Kidney (tissue), 14 donors: ENCODE measurements around the gene OPRPN. TPM values are rescaled to one million over a fixed set of nuclear protein-coding genes. Genes with fewer than 3 reads are reported as not detected.

Experiments
- DNase-seq, 5 donors: peaks; one replicate each; pipeline ENCODE4 v3.0.0-alpha.2; 2013 to 2020
- FAIRE-seq: peaks from 2 replicates; lab custom pipeline; 2012; peaks lifted over from hg19 to GRCh38; lab: Jason Lieb, UNC
- H3K27ac ChIP-seq, 2 donors: one replicate each; pipeline ENCODE4 v1.7.0; 2013; ENCODE audit warnings: low read depth in 2 of 2, low read length in 2 of 2, inconsistent platforms in 1 of 2
- H3K27me3 ChIP-seq: one replicate; pipeline ENCODE4 v1.7.1; 2013; ENCODE audit warnings: low read length, inconsistent platforms; ENCODE audit not compliant: control insufficient read depth, insufficient read depth
- H3K36me3 ChIP-seq, 3 donors: one replicate each; pipeline versions ENCODE4 v1.7.0 to v1.7.1; 2013; ENCODE audit warnings: low read length in 3 of 3, control low read depth in 1 of 3, inconsistent platforms in 1 of 3; ENCODE audit not compliant: insufficient read depth in 3 of 3, control insufficient read depth in 2 of 3
- H3K4me1 ChIP-seq, 3 donors: one replicate each; pipeline versions ENCODE4 v1.7.0 to v1.7.1; 2013; ENCODE audit warnings: low read length in 3 of 3, inconsistent platforms in 1 of 3, low read depth in 1 of 3; ENCODE audit not compliant: control insufficient read depth in 2 of 3, insufficient read depth in 2 of 3
- H3K4me3 ChIP-seq, 3 donors: one replicate each; pipeline versions ENCODE4 v1.7.0 to v1.8.1; 2013; ENCODE audit warnings: low read length in 3 of 3, control low read depth in 1 of 3, inconsistent platforms in 1 of 3
- H3K9ac ChIP-seq, 3 donors: one replicate each; pipeline versions ENCODE4 v1.7.0 to v1.7.1; 2013; ENCODE audit warnings: low read length in 3 of 3, control low read depth in 1 of 3, inconsistent platforms in 1 of 3
- H3K9me3 ChIP-seq, 3 donors: one replicate each; pipeline versions ENCODE4 v1.7.0 to v1.7.1; 2013; ENCODE audit warnings: low read length in 3 of 3, control low read depth in 1 of 3, inconsistent platforms in 1 of 3; ENCODE audit not compliant: control insufficient read depth in 2 of 3, insufficient read depth in 1 of 3
- CTCF ChIP-seq: IDR thresholded peaks from 3 replicates; pipeline ENCODE4 v1.5.1; 2012; ENCODE audit warnings: mild to moderate bottlenecking, moderate library complexity, borderline replicate concordance; ENCODE audit not compliant: insufficient read depth; ENCODE audit errors: extremely low read depth
- intact Hi-C: fragments of 100-400 bp; cut with DNase I; formaldehyde crosslinking; loops from one replicate; pipeline ENCODE4 v1.11.1; 2022
- polyA plus RNA-seq: library from polyadenylated mRNA; stranded (reverse); fragments of 350-450 nt; fragmentation: Illumina TruSeq; extraction: RNeasy Lipid Tissue Mini Kit (QIAGEN cat#74804); gene quantifications from one replicate; pipeline ENCODE4 v1.2.3, GENCODE V29; 2014; ENCODE audit warnings: low read depth, low replicate concordance; ENCODE audit not compliant: insufficient read depth
- total RNA-seq: library from RNA; stranded (reverse); fragmentation: NEBNext Ultra II Directional; extraction: Animal tissue kit (Norgen Biotek cat#: 25700); gene quantifications from one replicate; pipeline ENCODE4 v1.2.1, GENCODE V29; 2021
- donor health status: control.
- donor health status: control.
- donor health status: control.
- donor health status: control.
- donor health status: control.
- donor health status: DM: yes; HTN: yes; CAD: no.
- donor health status: Normal renal cell carcinoma (clear cell type).

OPRPN gene
- total and polyA plus RNA-seq, 2 donors from 2014 or later: not detected

- no peak for FAIRE-seq
- H3K36me3 ChIP-seq: no peaks in the 10 kb centered on the region
Observed at GRCh38 chr4:70360460-70360859, 37.3 kb upstream of the OPRPN start, which contains the start of gene SMR3A. Gene SMR3A, plus strand, starts transcription at chr4:70360760. Its CDS starts 1,356 bp downstream, at chr4:70362116.

GRCh38 chr4:70364002-70364401 is 33.7 kb upstream of the OPRPN start:
- no peak for FAIRE-seq
- no peak overlapping the region for H3K4me3 ChIP-seq
- no peaks in the 10 kb centered on the region for H3K36me3 ChIP-seq

More at GRCh38 chr4:70360460-70360859, 37.3 kb upstream of the OPRPN start, which contains the start of gene SMR3A:
- no peak for TF ChIP-seq CTCF
- H3K9ac ChIP-seq: no peak within 1 kb of the TSS
- H3K4me1 ChIP-seq: no peaks in the 10 kb centered on the region
- intact Hi-C loops: no loop called here
- no peak within 1 kb of the TSS for H3K27ac ChIP-seq
- no peak within 1 kb of the TSS for H3K4me3 ChIP-seq
- DNase-seq: no peak
- H3K27me3 ChIP-seq: no peaks in the 10 kb centered on the region
- H3K9me3 ChIP-seq: no peaks in the 10 kb centered on the region

GRCh38 chr4:70365479-70365878 is 32.3 kb upstream of the OPRPN start:
- H3K4me3 ChIP-seq: no peak overlapping the region
- no peak for FAIRE-seq
- H3K27ac ChIP-seq: no peak overlapping the region
- H3K9me3 ChIP-seq: no peaks in the 10 kb centered on the region
- H3K36me3 ChIP-seq: no peaks in the 10 kb centered on the region
- no peak for DNase-seq
- H3K4me1 ChIP-seq: no peaks in the 10 kb centered on the region
- TF ChIP-seq CTCF: no peak
- no peaks in the 10 kb centered on the region for H3K27me3 ChIP-seq
- no peak overlapping the region for H3K9ac ChIP-seq
- intact Hi-C loops: no loop called here

More at GRCh38 chr4:70364002-70364401, 33.7 kb upstream of the OPRPN start:
- Histone ChIP-seq H3K27ac (no peak overlapping the region), H3K9me3 (no peaks in the 10 kb centered on the region), H3K27me3 (no peaks in the 10 kb centered on the region), H3K4me1 (no peaks in the 10 kb centered on the region), H3K9ac (no peak overlapping the region)
- DNase-seq: no peak
- intact Hi-C loops: no loop called here
- no peak for TF ChIP-seq CTCF

- Histone ChIP-seq H3K9ac (no peak overlapping the region), H3K27me3 (no peaks in the 10 kb centered on the region), H3K27ac (no peak overlapping the region), H3K4me3 (no peak overlapping the region), H3K36me3 (no peaks in the 10 kb centered on the region), H3K4me1 (no peaks in the 10 kb centered on the region), H3K9me3 (no peaks in the 10 kb centered on the region)
- TF ChIP-seq CTCF: no peak
- no peak for DNase-seq
- FAIRE-seq: no peak
- intact Hi-C loops: no loop called here
Observed at GRCh38 chr4:70367813-70368212, 29.9 kb upstream of the OPRPN start.
